MM.1S (cell line): ENCODE results near the gene PLAAT2.

Experiments
- DNase-seq: peaks from one replicate; pipeline ENCODE4 v3.0.0-alpha.2; 2015
- H2AFZ ChIP-seq: fragments of 300-600 bp; sonication (generic); 2 replicates; pipeline ENCODE4 v1.6.0; 2016; ENCODE audit warnings: antibody characterized with exemption, low read length
- H3F3A ChIP-seq: fragments of 300-600 bp; sonication (generic); 2 replicates; pipeline ENCODE4 v1.6.1; 2016; ENCODE audit warnings: mild to moderate bottlenecking, antibody characterized with exemption, low read length, moderate library complexity, mixed read lengths; ENCODE audit not compliant: insufficient read depth
- H3K27ac ChIP-seq: fragments of 300-600 bp; sonication (generic); 2 replicates; pipeline ENCODE4 v1.5.1; 2016; ENCODE audit warnings: mild to moderate bottlenecking, low read length
- H3K27me3 ChIP-seq: fragments of 300-600 bp; sonication (generic); replicated peaks from 2 replicates; pipeline ENCODE4 v1.6.0; 2016; ENCODE audit warnings: low read length; ENCODE audit not compliant: insufficient read depth
- H3K36me3 ChIP-seq: fragments of 300-600 bp; sonication (generic); replicated peaks from 2 replicates; pipeline ENCODE4 v1.6.1; 2016; ENCODE audit warnings: mild to moderate bottlenecking, low read length, mixed read lengths; ENCODE audit not compliant: insufficient read depth
- H3K4me1 ChIP-seq: fragments of 300-600 bp; sonication (generic); 2 replicates; pipeline ENCODE4 v1.6.1; 2016; ENCODE audit warnings: low read length, mixed read lengths
- H3K4me2 ChIP-seq: fragments of 300-600 bp; sonication (generic); 2 replicates; pipeline ENCODE4 v1.6.0; 2016; ENCODE audit warnings: low read depth, low read length
- H3K4me3 ChIP-seq: fragments of 300-600 bp; sonication (generic); 2 replicates; pipeline ENCODE4 v1.5.1; 2016; ENCODE audit warnings: low read length, mixed read lengths
- H3K79me2 ChIP-seq: fragments of 300-600 bp; sonication (generic); 2 replicates; pipeline ENCODE4 v1.6.1; 2016; ENCODE audit warnings: mixed run types, low read length, mixed read lengths
- H3K9ac ChIP-seq: fragments of 300-600 bp; sonication (generic); 2 replicates; pipeline ENCODE4 v1.6.1; 2016; ENCODE audit warnings: low read length, mixed read lengths
- H3K9me2 ChIP-seq: fragments of 300-600 bp; sonication (generic); replicated peaks from 2 replicates; pipeline ENCODE4 v1.6.1; 2016; ENCODE audit warnings: mild to moderate bottlenecking, low read length, mixed read lengths; ENCODE audit not compliant: insufficient read depth
- H3K9me3 ChIP-seq: fragments of 300-600 bp; sonication (generic); replicated peaks from 2 replicates; pipeline ENCODE4 v1.6.1; 2016; ENCODE audit warnings: mild to moderate bottlenecking, low read length, mixed read lengths; ENCODE audit not compliant: insufficient read depth
- H4K20me1 ChIP-seq: fragments of 300-600 bp; sonication (generic); 2 replicates; pipeline ENCODE4 v1.6.1; 2016; ENCODE audit warnings: mild to moderate bottlenecking, low read length, moderate library complexity, mixed read lengths; ENCODE audit not compliant: insufficient read depth
- EZH2 ChIP-seq: fragments of 300-600 bp; sonication (generic); optimal IDR thresholded peaks from 2 replicates; pipeline ENCODE3; 2017; ENCODE audit warnings: low read depth, mild to moderate bottlenecking, antibody characterized with exemption, low read length, mixed read lengths
- EZH2phosphoT487 ChIP-seq: fragments of 300-600 bp; sonication (generic); IDR thresholded peaks from 2 replicates; pipeline ENCODE4 v1.6.1; 2018; ENCODE audit warnings: antibody characterized with exemption, low read length
- TF ChIP-seq, protein P1 (sequence below): fragments of 300-600 bp; sonication (generic); IDR thresholded peaks from 2 replicates; pipeline ENCODE4 v1.5.1; 2016; ENCODE audit warnings: antibody characterized with exemption, low read length, mixed read lengths

PLAAT2 gene

GRCh38 chr11:63537293-63538101 lies 25.7 kb downstream of the PLAAT2 start:
- Histone ChIP-seq H3K4me1 (peaks cover 29% of the 10 kb centered on the region), H3K4me2 (peak overlapping the region; percentile 89), H3K27ac (peak overlapping the region; percentile 41; the same call in 1 of the 2 replicates), H3K36me3 (no peaks in the 10 kb centered on the region), H3K27me3 (no peaks in the 10 kb centered on the region), H3F3A (peaks cover 30% of the 10 kb centered on the region), H3K4me3 (peak overlapping the region; percentile 52), H3K9me2 (no peaks in the 10 kb centered on the region), H3K9me3 (no peaks in the 10 kb centered on the region), H2AFZ (peak overlapping the region; percentile 77), H4K20me1 (no peaks in the 10 kb centered on the region), H3K79me2 (no peaks in the 10 kb centered on the region), H3K9ac (peak overlapping the region; percentile 49; the same call in 1 of the 2 replicates)
- TF ChIP-seq EZH2phosphoT487 = no peak
- TF ChIP-seq, protein P1, sequence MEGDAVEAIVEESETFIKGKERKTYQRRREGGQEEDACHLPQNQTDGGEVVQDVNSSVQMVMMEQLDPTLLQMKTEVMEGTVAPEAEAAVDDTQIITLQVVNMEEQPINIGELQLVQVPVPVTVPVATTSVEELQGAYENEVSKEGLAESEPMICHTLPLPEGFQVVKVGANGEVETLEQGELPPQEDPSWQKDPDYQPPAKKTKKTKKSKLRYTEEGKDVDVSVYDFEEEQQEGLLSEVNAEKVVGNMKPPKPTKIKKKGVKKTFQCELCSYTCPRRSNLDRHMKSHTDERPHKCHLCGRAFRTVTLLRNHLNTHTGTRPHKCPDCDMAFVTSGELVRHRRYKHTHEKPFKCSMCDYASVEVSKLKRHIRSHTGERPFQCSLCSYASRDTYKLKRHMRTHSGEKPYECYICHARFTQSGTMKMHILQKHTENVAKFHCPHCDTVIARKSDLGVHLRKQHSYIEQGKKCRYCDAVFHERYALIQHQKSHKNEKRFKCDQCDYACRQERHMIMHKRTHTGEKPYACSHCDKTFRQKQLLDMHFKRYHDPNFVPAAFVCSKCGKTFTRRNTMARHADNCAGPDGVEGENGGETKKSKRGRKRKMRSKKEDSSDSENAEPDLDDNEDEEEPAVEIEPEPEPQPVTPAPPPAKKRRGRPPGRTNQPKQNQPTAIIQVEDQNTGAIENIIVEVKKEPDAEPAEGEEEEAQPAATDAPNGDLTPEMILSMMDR = no peak
- no peak for TF ChIP-seq EZH2
- peak; percentile 13 for DNase-seq

- Histone ChIP-seq H2AFZ (peak within 1 kb of the TSS; percentile 77), H3K79me2 (no peaks in the 10 kb centered on the region), H3K4me2 (peak within 1 kb of the TSS; percentile 89), H3K9me3 (no peaks in the 10 kb centered on the region), H3K27ac (peak within 1 kb of the TSS; percentile 79; the same call in 1 of the 2 replicates), H3K9ac (peak within 1 kb of the TSS; percentile 49; the same call in 1 of the 2 replicates), H3K9me2 (no peaks in the 10 kb centered on the region), H3K4me1 (peaks cover 29% of the 10 kb centered on the region), H3K27me3 (no peaks in the 10 kb centered on the region), H3F3A (peaks cover 30% of the 10 kb centered on the region), H3K36me3 (no peaks in the 10 kb centered on the region), H3K4me3 (peak within 1 kb of the TSS; percentile 52), H4K20me1 (no peaks in the 10 kb centered on the region)
- no peak for TF ChIP-seq EZH2phosphoT487
- TF ChIP-seq, protein P1 = no peak
- TF ChIP-seq EZH2 = no peak
- DNase-seq = peak; percentile 73
Observed at GRCh38 chr11:63536669-63537292, 26.4 kb downstream of the PLAAT2 start, which contains the start of gene PLAAT4. Gene PLAAT4 (plus strand): TSS chr11:63536808. CDS start chr11:63536869, 61 bp downstream.

DNA sequence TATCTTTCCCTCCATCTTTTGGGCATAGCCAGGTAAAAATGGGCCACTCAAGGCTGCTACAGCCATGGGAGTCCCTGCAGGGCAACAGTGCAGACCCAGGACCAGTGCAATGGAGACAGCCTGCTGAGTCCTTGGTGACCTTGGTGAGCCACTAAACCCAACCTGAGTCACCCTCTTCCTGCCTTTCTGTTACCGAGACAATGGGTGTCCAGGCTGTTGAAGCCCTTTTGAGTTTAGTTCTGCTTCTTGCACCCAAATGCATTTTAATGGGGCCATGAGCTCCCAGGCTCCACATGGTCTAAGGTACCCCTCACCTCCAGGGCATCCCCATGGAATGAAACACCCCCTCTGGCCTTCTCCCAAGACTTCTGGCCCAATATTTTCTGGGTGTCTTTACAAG lies 27.4 kb downstream of the PLAAT2 start:
- no peak overlapping the region for H3K4me3 ChIP-seq
- H3K27ac ChIP-seq = peak overlapping the region; percentile 79; the same call in 1 of the 2 replicates
- peaks cover 30% of the 10 kb centered on the region for H3F3A ChIP-seq
- H4K20me1 ChIP-seq = no peaks in the 10 kb centered on the region
- H3K4me2 ChIP-seq = peak overlapping the region; percentile 89; the same call in 1 of the 2 replicates
- H3K4me1 ChIP-seq = peaks cover 29% of the 10 kb centered on the region
- TF ChIP-seq, protein P1 = no peak
- TF ChIP-seq EZH2 (no peak), EZH2phosphoT487 (no peak)
- H3K9ac ChIP-seq = peak overlapping the region; percentile 27; the same call in 1 of the 2 replicates
- no peaks in the 10 kb centered on the region for H3K79me2 ChIP-seq
- no peak for DNase-seq
- H3K9me2 ChIP-seq = no peaks in the 10 kb centered on the region
- 0 out of 2 replicates have a peak overlapping the region, but pooled peaks have one; percentile 77 for H2AFZ ChIP-seq
- H3K9me3 ChIP-seq = no peaks in the 10 kb centered on the region
- no peaks in the 10 kb centered on the region for H3K27me3 ChIP-seq
- H3K36me3 ChIP-seq = no peaks in the 10 kb centered on the region
